HS-5 (cell line): ENCODE measurements around the gene C1orf210.

Experiments used
- DNase-seq: peaks from one replicate; pipeline ENCODE4 v3.0.0-alpha.2; 2012; ENCODE audit warnings: low read depth

Gene C1orf210

GRCh38 chr1:43247256-43247921 is 38.0 kb downstream of the C1orf210 start:
- no peak for DNase-seq

GRCh38 chr1:43246466-43247213 is 38.7 kb downstream of the C1orf210 start:
- no peak for DNase-seq

- DNase-seq: no peak
Measured at GRCh38 chr1:43243299-43243698, 42.1 kb downstream of the C1orf210 start.

GRCh38 chr1:43241413-43241836 is 44.0 kb downstream of the C1orf210 start:
- DNase-seq: peak; percentile 43

- DNase-seq: no peak
Measured at GRCh38 chr1:43239484-43239883, 45.9 kb downstream of the C1orf210 start.

GRCh38 chr1:43238991-43239469 is 46.4 kb downstream of the C1orf210 start:
- no peak for DNase-seq

- no peak for DNase-seq
Measured at GRCh38 chr1:43238085-43238484, 47.3 kb downstream of the C1orf210 start.

- DNase-seq: no peak
Measured at GRCh38 chr1:43237121-43237520, 48.3 kb downstream of the C1orf210 start.

GRCh38 chr1:43235451-43236121 is 49.8 kb downstream of the C1orf210 start:
- DNase-seq: no peak

GRCh38 chr1:43235040-43235439 is 50.3 kb downstream of the C1orf210 start:
- no peak for DNase-seq

GRCh38 chr1:43234267-43234666 is 51.1 kb downstream of the C1orf210 start:
- no peak for DNase-seq

GRCh38 chr1:43233631-43234030 is 51.8 kb downstream of the C1orf210 start:
- DNase-seq: no peak

GRCh38 chr1:43232482-43232881 is 52.9 kb downstream of the C1orf210 start:
- no peak for DNase-seq

GRCh38 chr1:43232074-43232473 is 53.3 kb downstream of the C1orf210 start:
- DNase-seq: peak; percentile 63
